GM18507 (cell line): ENCODE measurements around the gene SLAIN1.

Experiments
- DNase-seq: peaks from one replicate; pipeline ENCODE4 v3.0.0; 2011; ENCODE audit warnings: low read depth; ENCODE audit not compliant: insufficient read length; ENCODE audit errors: extremely low spot score
- FAIRE-seq: peaks from 2 replicates; lab custom pipeline; 2011; peaks lifted over from hg19 to GRCh38; lab: Jason Lieb, UNC

SLAIN1 gene

GRCh38 chr13:77702366-77702765, 4.9 kb downstream of the SLAIN1 start:
- no peak for DNase-seq
- FAIRE-seq = peak; percentile 48

GRCh38 chr13:77703408-77703807, 5.9 kb downstream of the SLAIN1 start:
- no peak for DNase-seq
- peak; percentile 12 for FAIRE-seq

GRCh38 chr13:77714119-77714755, 16.8 kb downstream of the SLAIN1 start:
- peak; percentile 75 for FAIRE-seq
- no peak for DNase-seq

- DNase-seq = no peak
- FAIRE-seq = peak; percentile 85
Observed at GRCh38 chr13:77715233-77715891, 17.9 kb downstream of the SLAIN1 start.

GRCh38 chr13:77716692-77717091, 19.2 kb downstream of the SLAIN1 start:
- no peak for DNase-seq
- FAIRE-seq = no peak

GRCh38 chr13:77717508-77717907, 20.0 kb downstream of the SLAIN1 start:
- DNase-seq (no peak), FAIRE-seq (no peak)

- DNase-seq (no peak), FAIRE-seq (no peak)
Observed at GRCh38 chr13:77719128-77719527, 21.6 kb downstream of the SLAIN1 start.

- FAIRE-seq (peak; percentile 75), DNase-seq (no peak)
Observed at GRCh38 chr13:77720988-77721387, 23.5 kb downstream of the SLAIN1 start.

- peak; percentile 81 for FAIRE-seq
- DNase-seq = no peak
Observed at GRCh38 chr13:77724092-77724491, 26.6 kb downstream of the SLAIN1 start.

- FAIRE-seq = peak; percentile 26
- DNase-seq = no peak
Observed at GRCh38 chr13:77725071-77725470, 27.6 kb downstream of the SLAIN1 start.

- peak; percentile 46 for FAIRE-seq
- no peak for DNase-seq
Observed at GRCh38 chr13:77728265-77729125, 31.0 kb downstream of the SLAIN1 start.

GRCh38 chr13:77729502-77730221, 32.2 kb downstream of the SLAIN1 start:
- peak; percentile 98 for FAIRE-seq
- DNase-seq = no peak

- FAIRE-seq (peak; percentile 58), DNase-seq (no peak)
Observed at GRCh38 chr13:77730572-77730971, 33.1 kb downstream of the SLAIN1 start.

GRCh38 chr13:77732287-77732686, 34.8 kb downstream of the SLAIN1 start:
- no peak for DNase-seq
- FAIRE-seq = no peak

GRCh38 chr13:77733674-77734073, 36.2 kb downstream of the SLAIN1 start:
- FAIRE-seq (no peak), DNase-seq (no peak)

- DNase-seq (no peak), FAIRE-seq (peak; percentile 67)
Observed at GRCh38 chr13:77737583-77738200, 40.2 kb downstream of the SLAIN1 start.

GRCh38 chr13:77740097-77740735, 42.7 kb downstream of the SLAIN1 start:
- DNase-seq = no peak
- no peak for FAIRE-seq

- FAIRE-seq = no peak
- DNase-seq = no peak
Observed at GRCh38 chr13:77740931-77741596, 43.6 kb downstream of the SLAIN1 start.
